AG09319 (cell line): Measurements from ENCODE around the gene ACTR5.

ENCODE experiments used
- DNase-seq: peaks from one replicate; pipeline ENCODE4 v3.0.0-alpha.2; 2010; ENCODE audit warnings: low read depth; ENCODE audit errors: extremely low read depth
- TF ChIP-seq, protein P1 (sequence below): IDR thresholded peaks from 2 replicates; pipeline ENCODE4 v1.5.1; 2011; ENCODE audit warnings: low read depth, mild to moderate bottlenecking, inconsistent platforms, low read length, moderate library complexity

Gene ACTR5

DNA sequence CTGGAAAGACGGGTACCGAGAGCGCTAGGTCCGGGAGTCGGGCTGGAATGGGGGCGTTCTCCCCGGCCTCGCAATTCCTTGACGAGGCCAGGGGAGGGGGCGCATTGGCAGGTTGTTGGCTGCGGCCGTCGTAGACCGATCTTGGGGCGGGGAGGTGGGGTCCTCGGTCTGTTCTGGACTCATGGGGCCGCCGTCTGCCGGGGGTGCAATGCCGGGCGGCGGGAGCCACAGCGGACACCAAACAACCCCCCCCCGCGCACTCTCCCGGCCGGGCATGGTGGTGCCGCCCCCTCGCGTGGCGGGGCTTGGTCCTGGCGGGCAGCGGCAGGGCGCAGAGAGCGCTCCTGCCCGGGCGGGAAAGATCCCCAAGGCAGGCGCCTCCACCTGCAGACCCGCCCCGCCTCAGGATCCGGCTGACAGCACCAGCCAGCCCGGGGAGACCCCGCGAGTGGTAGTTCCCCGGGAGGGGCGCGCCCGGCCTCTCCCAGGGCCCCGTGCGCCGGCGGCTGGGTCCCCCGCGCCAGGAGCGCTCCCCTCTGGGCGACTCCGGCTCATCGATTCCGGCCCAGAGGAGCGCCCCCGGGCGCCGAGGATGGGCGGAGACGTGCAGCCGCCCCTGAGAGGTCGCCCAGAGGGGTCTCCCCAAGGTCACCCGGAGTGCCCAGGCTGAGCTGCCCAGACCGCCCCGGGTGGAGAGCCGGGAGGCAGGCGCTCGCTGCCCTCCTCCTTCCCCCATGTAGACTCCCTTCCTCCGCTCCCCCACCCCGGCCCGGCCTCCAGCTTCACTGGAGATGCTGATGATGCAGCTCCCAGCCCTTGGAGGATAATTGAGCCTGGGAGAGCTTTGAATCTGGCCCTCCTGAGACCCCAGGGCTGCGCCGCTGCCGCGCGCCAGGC lies 57.9 kb downstream of the ACTR5 start:
- DNase-seq: no peak
- TF ChIP-seq, protein P1, sequence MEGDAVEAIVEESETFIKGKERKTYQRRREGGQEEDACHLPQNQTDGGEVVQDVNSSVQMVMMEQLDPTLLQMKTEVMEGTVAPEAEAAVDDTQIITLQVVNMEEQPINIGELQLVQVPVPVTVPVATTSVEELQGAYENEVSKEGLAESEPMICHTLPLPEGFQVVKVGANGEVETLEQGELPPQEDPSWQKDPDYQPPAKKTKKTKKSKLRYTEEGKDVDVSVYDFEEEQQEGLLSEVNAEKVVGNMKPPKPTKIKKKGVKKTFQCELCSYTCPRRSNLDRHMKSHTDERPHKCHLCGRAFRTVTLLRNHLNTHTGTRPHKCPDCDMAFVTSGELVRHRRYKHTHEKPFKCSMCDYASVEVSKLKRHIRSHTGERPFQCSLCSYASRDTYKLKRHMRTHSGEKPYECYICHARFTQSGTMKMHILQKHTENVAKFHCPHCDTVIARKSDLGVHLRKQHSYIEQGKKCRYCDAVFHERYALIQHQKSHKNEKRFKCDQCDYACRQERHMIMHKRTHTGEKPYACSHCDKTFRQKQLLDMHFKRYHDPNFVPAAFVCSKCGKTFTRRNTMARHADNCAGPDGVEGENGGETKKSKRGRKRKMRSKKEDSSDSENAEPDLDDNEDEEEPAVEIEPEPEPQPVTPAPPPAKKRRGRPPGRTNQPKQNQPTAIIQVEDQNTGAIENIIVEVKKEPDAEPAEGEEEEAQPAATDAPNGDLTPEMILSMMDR: no peak

DNA sequence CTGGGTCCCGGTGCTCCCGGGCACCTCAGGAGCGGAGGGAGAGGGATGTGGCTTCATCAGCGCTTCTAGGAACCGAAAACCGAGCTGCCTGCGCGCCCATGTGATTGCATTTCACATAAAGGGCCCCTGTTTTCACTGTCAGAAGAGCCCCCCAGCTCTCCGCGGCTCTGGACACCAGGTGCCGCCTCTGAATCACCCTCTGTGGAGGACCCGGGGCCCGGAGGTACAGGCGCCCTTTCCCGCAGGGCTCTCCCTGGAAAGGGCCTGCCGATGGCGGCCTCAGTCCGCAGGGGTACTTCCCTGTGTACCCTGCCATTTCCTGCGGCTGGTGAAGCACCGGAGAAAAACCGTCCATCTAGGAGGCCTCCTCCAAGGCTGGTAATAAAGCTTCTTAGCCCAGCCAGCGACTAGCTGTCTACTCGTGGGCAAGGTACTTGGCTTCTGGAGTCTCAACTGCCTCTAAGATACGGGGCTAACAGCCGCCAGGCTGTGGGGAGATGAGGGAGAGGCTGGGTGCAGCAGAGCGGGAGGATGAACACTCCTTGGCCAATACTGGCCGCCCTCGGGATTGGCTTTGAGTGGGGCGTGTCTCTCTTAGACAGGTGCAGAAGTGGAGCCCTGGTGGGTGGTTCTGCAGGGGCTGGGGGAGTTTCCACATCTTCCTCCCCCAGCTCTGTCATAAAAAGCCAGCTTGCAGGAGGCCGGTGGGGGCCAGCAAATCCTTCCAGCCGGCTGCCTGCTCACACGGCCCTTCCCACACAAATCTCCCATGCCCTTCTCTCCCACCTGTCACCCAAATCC lies 58.8 kb downstream of the ACTR5 start:
- DNase-seq: no peak
- TF ChIP-seq, protein P1: no peak

DNA sequence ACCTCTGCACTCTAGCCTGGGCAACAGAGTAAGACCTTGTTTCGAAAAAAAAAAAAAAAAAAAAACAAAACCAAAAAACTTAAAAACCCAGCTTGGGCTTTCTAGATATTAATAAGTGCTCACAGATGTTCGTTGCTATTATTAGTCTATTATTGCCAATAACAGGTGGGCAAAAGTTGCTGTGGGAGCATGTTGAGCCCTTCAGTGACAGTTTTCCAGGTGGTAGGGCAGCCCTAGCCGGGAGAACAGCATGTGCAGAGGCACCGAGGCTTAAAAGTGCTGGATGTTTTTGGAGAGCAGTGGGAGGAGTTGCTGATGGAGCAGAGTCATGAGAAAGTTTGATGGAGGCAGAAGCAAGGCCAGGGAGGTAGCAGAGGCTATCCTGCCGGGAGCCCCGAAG lies 61.7 kb downstream of the ACTR5 start:
- no peak for DNase-seq

DNA sequence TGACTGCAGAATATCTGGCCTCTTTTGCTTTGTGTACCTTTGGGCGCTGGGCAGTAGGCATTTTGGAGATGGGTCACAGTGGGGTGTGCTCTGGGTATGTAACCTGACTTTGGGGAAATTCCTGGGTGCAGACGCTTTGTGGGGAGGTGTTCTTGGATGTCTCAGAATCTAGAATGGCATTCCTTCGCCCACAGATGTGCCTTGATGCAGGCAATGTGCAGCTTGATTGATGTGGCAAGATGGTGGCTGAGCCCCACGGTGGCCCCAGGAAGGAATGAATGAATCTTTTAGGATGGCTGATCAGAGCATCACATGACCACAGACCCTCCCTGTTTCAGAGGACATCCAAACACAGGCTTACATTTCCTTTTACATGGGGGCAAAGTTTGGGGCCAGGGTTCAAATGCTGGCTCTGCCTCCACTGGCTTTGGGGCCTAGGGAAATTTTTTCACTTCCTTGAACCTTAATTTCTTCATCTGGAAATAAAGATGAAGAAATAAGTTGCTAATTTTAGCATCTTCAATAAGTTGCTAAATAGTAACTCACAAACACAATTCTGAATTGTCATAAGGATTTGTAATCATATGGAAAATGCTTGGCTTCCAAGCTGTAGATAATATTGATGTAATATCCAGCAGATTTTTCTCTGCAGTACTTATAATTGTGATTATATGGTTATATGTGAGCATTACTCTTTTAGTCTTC lies 62.8 kb downstream of the ACTR5 start:
- DNase-seq: no peak
- TF ChIP-seq, protein P1: no peak

More for the DNA sequence above, 61.7 kb downstream of the ACTR5 start:
- TF ChIP-seq, protein P1: no peak

DNA sequence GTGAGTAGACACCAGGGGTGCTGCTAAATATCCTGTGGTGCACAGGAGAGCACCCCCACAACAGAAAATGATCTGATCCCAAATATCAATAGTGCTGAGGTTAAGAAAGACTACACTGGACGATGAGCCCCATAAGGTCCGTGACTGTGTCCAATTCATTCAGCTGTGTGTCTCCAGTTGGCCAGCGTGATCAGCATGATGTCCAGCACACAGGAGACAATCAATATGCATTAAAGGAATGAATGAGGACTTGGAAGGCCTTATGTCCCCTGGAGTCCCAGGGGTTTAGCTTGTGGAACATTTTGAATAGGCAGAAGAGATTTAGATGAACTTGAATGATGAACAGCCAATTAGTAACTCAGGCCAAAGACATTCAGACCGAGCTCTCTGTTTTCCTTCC lies 63.5 kb downstream of the ACTR5 start:
- no peak for DNase-seq
- TF ChIP-seq, protein P1: no peak

DNA sequence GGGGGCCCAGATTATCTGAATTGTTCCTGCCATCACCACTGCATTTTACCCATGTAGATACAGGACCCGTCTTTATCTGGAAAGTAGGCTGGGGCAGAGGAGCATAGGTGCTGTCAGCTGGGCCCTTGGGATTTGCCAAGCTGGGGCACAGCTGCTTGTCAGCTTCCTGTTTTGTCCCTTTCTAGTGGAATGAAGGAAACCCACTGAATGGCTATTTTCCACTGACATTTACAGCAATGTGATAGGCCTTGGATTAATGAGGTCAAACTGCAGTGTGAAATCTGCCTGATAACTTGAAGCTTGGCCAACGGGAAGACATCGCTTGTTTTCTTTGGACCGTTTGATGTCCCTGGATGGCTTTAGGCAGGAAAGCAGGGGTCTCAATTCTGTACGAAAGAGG lies 63.9 kb downstream of the ACTR5 start:
- DNase-seq: no peak
- TF ChIP-seq, protein P1: no peak
